GM12891 (cell line): ENCODE measurements around the gene ZNF468.
A peak's percentile ranks its signal among the peaks of the same experiment; 100 is the strongest.
"Not testable (repeated sequence)": the region's sequence is repeated elsewhere in the genome, so short reads cannot be mapped to it uniquely, and the experiment has no call there.

Source experiments
- DNase-seq: peaks from one replicate; pipeline ENCODE4 v3.0.0; 2011; ENCODE audit warnings: low spot score; ENCODE audit not compliant: insufficient read length
- FAIRE-seq: peaks from 2 replicates; lab custom pipeline; 2011; peaks lifted over from hg19 to GRCh38; lab: Jason Lieb, UNC
- PAX5 ChIP-seq: IDR thresholded peaks from 2 replicates; pipeline ENCODE4 v1.6.1; 2011; ENCODE audit warnings: low read length, moderate library complexity, mild to moderate bottlenecking; ENCODE audit not compliant: insufficient read depth, severe bottlenecking
- POLR2A ChIP-seq: IDR thresholded peaks from 2 replicates; pipeline ENCODE4 v1.6.1; 2011; ENCODE audit warnings: low read depth, low read length, control low read depth
- POLR2AphosphoS5 ChIP-seq: IDR thresholded peaks from 2 replicates; pipeline ENCODE4 v1.6.1; 2011; ENCODE audit warnings: low read depth, low read length, control low read depth
- POU2F2 ChIP-seq: IDR thresholded peaks from 2 replicates; pipeline ENCODE4 v1.6.1; 2011; ENCODE audit warnings: low read depth, mild to moderate bottlenecking, control low read depth, low read length, moderate library complexity
- SPI1 ChIP-seq: IDR thresholded peaks from 2 replicates; pipeline ENCODE4 v1.6.1; 2011; ENCODE audit warnings: low read depth, low read length, control low read depth
- TAF1 ChIP-seq: IDR thresholded peaks from 2 replicates; pipeline ENCODE4 v1.6.1; 2011; ENCODE audit warnings: low read depth, low read length, control low read depth

Gene ZNF468

GRCh38 chr19:52823676-52824075 lies 33.7 kb downstream of the ZNF468 start:
- no peak for TF ChIP-seq SPI1
- DNase-seq (no peak), FAIRE-seq (no peak)

DNA sequence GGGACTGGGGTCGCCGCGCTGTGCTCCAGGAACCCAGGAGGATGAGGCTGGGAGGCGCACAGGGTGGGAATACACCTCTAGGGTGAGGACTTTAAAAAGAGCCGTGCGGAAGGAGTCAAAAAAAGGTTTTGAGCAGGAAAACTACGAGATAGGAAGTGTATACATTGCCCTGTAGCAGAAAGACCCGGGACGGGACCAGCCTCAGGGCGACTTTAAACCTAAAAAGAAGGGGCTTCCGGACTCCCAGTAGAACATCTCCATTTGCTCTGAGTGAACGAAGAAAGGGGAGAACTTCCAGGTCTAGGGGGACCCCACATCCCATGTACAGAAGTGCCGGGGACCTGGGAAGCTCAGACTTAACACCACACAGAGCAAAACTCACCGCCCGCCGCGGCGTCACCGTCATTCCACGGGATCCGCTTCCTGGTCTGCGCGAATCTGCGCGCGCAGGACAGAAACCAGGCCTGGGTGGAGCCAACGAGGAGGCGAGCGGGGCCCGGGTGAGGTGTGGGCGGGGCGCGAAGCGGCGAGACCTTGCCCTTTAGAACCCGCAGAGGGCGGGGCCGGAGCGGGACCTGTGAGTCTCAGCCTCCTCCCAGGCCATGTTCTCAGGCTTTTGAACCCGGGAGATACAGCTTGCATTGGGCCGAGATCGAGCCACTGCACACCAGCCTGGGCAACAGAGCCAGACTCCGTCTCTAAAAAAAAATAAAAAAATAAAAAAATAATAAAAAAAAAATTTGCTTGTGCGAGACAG lies 36.0 kb downstream of the ZNF468 start, which contains the start of gene ZNF28:
TSS of gene ZNF28 (minus strand) at position 430 of the 757 bp plus-strand sequence. CDS start 3,675 bp downstream, outside the sequence.
- FAIRE-seq, result peak; percentile 99
- DNase-seq, result not testable (repeated sequence)
- 0 out of 2 replicates have a peak, but pooled peaks have one; percentile 50 for TF ChIP-seq POLR2A

- DNase-seq, result not testable (repeated sequence)
- peak; percentile 65 for FAIRE-seq
Observed at GRCh38 chr19:52820472-52821203, 36.8 kb downstream of the ZNF468 start.

- DNase-seq, result no peak
- TF ChIP-seq POLR2AphosphoS5 (no peak), POU2F2 (no peak), TAF1 (no peak)
- no peak for FAIRE-seq
Observed at GRCh38 chr19:52809801-52810200, 47.6 kb downstream of the ZNF468 start.

DNA sequence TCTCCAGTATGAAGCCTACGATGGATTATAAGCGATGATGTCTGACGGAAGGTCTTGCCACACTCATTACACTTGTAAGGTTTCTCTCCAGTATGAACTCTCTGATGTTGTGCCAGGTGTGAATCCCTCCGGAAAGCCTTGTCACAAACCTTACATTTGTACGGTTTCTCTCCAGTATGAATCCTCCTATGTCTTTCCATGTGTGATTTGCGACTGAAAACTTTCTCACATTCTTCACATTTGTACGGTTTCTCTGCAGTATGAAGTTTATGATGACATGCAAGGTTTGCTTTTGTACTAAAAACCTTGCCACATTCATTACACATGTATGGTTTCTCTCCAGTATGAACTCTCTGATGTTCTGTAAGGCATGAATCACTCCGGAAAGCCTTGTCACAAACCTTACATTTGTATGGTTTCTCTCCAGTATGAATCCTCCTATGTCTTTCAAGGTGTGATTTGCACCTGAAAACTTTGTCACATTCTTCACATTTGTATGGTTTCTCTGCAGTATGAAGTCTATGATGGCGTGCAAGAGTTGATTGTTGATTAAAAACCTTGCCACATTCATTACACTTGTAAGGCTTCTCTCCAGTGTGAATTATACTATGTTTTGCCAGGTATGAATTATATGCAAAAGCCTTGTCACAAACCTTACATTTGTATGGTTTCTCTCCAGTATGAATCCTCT lies 57.3 kb downstream of the ZNF468 start:
- not testable (repeated sequence) for FAIRE-seq

DNA sequence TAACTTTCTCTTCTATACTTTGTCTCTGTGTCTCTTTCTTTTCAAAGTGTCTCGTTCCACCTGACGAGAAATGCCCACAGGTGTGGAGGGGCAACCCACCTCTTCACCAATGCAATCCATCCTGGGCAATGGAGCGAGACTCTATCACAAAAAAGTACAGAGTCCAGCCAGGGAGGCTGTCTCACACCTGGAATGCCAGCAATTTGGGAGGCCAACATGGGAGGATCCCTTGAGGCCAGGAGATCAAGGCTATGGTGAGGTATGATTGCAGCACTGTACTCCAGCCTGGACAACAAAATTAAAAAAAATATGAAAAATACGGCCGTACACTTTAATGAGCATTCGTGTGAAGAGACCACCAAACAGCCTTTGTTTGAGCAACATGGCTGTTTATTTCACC lies 68.0 kb downstream of the ZNF468 start:
- TF ChIP-seq POU2F2 (no peak), POLR2A (no peak), SPI1 (no peak), POLR2AphosphoS5 (no peak), PAX5 (no peak), TAF1 (no peak)
- DNase-seq (no peak), FAIRE-seq (no peak)

More for the DNA sequence above, 57.3 kb downstream of the ZNF468 start:
- DNase-seq, result not testable (repeated sequence)
